ENCODE results near the gene PPP1R1C. TPM values are rescaled to one million over a fixed set of nuclear protein-coding genes. Genes with fewer than 3 reads are reported as not detected.

The PPP1R1C gene
- total RNA-seq, 2 donors from 2014 or later: 2.8 to 6.1 TPM

GRCh38 chr2:181991171-181991885 lies 5.7 kb downstream of the PPP1R1C start:
- Histone ChIP-seq H3K4me3 (ENCODE audit: low read length) (no peak overlapping the region), H3K27me3 (ENCODE audit: control insufficient read depth, insufficient read depth, low read length, poor library complexity, severe bottlenecking) (no peaks in the 10 kb centered on the region), H3K27ac (ENCODE audit: low read depth, low read length) (no peak overlapping the region), H3K4me1 (ENCODE audit: control insufficient read depth, insufficient read depth, low read length) (no peaks in the 10 kb centered on the region), H3K9me3 (ENCODE audit: control insufficient read depth, low read length) (no peaks in the 10 kb centered on the region), H3K36me3 (ENCODE audit: control insufficient read depth, insufficient read depth, low read length) (no peaks in the 10 kb centered on the region), H3K9ac (ENCODE audit: extremely low read depth, low read length, poor library complexity, severe bottlenecking) (no peak overlapping the region)
- TF ChIP-seq CTCF (conservative IDR thresholded peaks at IDR 0.05): no peak
- Mint-ChIP-seq H3K4me3 (no peak overlapping the region), H3K4me1 (peaks cover 4% of the 10 kb centered on the region), H3K36me3 (ENCODE audit: low read depth) (no peaks in the 10 kb centered on the region), H3K27me3 (ENCODE audit: insufficient read depth) (no peaks in the 10 kb centered on the region), H3K27ac (no peak overlapping the region), H3K9me3 (no peaks in the 10 kb centered on the region)
- 93 to 97% methylated on average over 2 of the region's 2 CpGs for WGBS, 2 experiments (ENCODE audit: insufficient coverage in 1 of 2, insufficient read length in 1 of 2)
- no peak for DNase-seq

- Histone ChIP-seq H3K9ac (ENCODE audit: extremely low read depth, low read length, poor library complexity, severe bottlenecking) (no peak overlapping the region), H3K36me3 (ENCODE audit: control insufficient read depth, insufficient read depth, low read length) (no peaks in the 10 kb centered on the region), H3K27ac (ENCODE audit: low read depth, low read length) (no peak overlapping the region), H3K9me3 (ENCODE audit: control insufficient read depth, low read length) (no peaks in the 10 kb centered on the region), H3K4me1 (ENCODE audit: control insufficient read depth, insufficient read depth, low read length) (no peaks in the 10 kb centered on the region), H3K27me3 (ENCODE audit: control insufficient read depth, insufficient read depth, low read length, poor library complexity, severe bottlenecking) (no peaks in the 10 kb centered on the region), H3K4me3 (ENCODE audit: low read length) (no peak overlapping the region)
- H3K36me3 Mint-ChIP-seq (ENCODE audit: low read depth): no peaks in the 10 kb centered on the region
- H3K9me3 Mint-ChIP-seq: no peaks in the 10 kb centered on the region
- TF ChIP-seq CTCF (conservative IDR thresholded peaks at IDR 0.05): no peak
- no peak overlapping the region for H3K4me3 Mint-ChIP-seq
- no peak for DNase-seq
- H3K27ac Mint-ChIP-seq: no peak overlapping the region
- peaks cover 4% of the 10 kb centered on the region for H3K4me1 Mint-ChIP-seq
- WGBS, 2 experiments (ENCODE audit: insufficient coverage in 1 of 2, insufficient read length in 1 of 2): 93 to 94% methylated on average over 2 to 3 of the region's 3 CpGs
- no peaks in the 10 kb centered on the region for H3K27me3 Mint-ChIP-seq (ENCODE audit: insufficient read depth)
Observed at GRCh38 chr2:181992776-181993175, 7.1 kb downstream of the PPP1R1C start.

GRCh38 chr2:181995289-181995688 lies 9.6 kb downstream of the PPP1R1C start:
- Mint-ChIP-seq H3K36me3 (ENCODE audit: low read depth) (no peaks in the 10 kb centered on the region), H3K4me1 (peaks cover 4% of the 10 kb centered on the region), H3K4me3 (no peak overlapping the region), H3K27me3 (ENCODE audit: insufficient read depth) (no peaks in the 10 kb centered on the region), H3K27ac (no peak overlapping the region), H3K9me3 (no peaks in the 10 kb centered on the region)
- Histone ChIP-seq H3K27me3 (ENCODE audit: control insufficient read depth, insufficient read depth, low read length, poor library complexity, severe bottlenecking) (no peaks in the 10 kb centered on the region), H3K27ac (ENCODE audit: low read depth, low read length) (no peak overlapping the region), H3K9me3 (ENCODE audit: control insufficient read depth, low read length) (no peaks in the 10 kb centered on the region), H3K4me1 (ENCODE audit: control insufficient read depth, insufficient read depth, low read length) (no peaks in the 10 kb centered on the region), H3K9ac (ENCODE audit: extremely low read depth, low read length, poor library complexity, severe bottlenecking) (no peak overlapping the region), H3K4me3 (ENCODE audit: low read length) (no peak overlapping the region), H3K36me3 (ENCODE audit: control insufficient read depth, insufficient read depth, low read length) (no peaks in the 10 kb centered on the region)
- DNase-seq: no peak
- WGBS, 2 experiments (ENCODE audit: insufficient coverage in 1 of 2, insufficient read length in 1 of 2): 93% methylated on average over 1 of the region's 1 CpG; no CpG with 5 or more reads in 1 of the 2 experiments
- TF ChIP-seq CTCF (conservative IDR thresholded peaks at IDR 0.05): no peak
